Measurements from ENCODE around the gene JOSD1. TPM values are rescaled to one million over a fixed set of nuclear protein-coding genes. Genes with fewer than 3 reads are reported as not detected.

The JOSD1 gene
- total and polyA plus RNA-seq, 10 of the 15 experiments (the other 5 are each of a cell fraction or from before 2014, with no cell fraction given), result 6.2 to 54.6 (median 40.5) TPM

- intact Hi-C loops (cut with micrococcal nuclease; ENCODE audit: unreplicated experiment), result no loop called here
- Histone ChIP-seq H4K20me1 (ENCODE audit: control insufficient read depth, insufficient read depth) (no peaks in the 10 kb centered on the region), H3K27ac (ENCODE audit: control insufficient read depth, insufficient read depth) (no peak overlapping the region), H3K36me3 (ENCODE audit: control insufficient read depth in 2 of 2, insufficient read depth in 2 of 2, low read length in 1 of 2) (no peaks in the 10 kb centered on the region), H3K9me3 (replicated peaks; ENCODE audit: control insufficient read depth, insufficient read depth, low read length) (no peaks in the 10 kb centered on the region), H3K9ac (ENCODE audit: control insufficient read depth, insufficient read depth, low read length) (no peak overlapping the region), H3K4me3 (no peak overlapping the region), H3K27me3 (replicated peaks in 1 of 2; ENCODE audit: control insufficient read depth in 2 of 2, insufficient read depth in 2 of 2, low read length in 1 of 2) (no peaks in the 10 kb centered on the region), H3K4me1 (ENCODE audit: control insufficient read depth, insufficient read depth, low read length) (no peaks in the 10 kb centered on the region), H3K4me2 (ENCODE audit: control insufficient read depth, insufficient read depth) (no peak overlapping the region), H2AFZ (ENCODE audit: control insufficient read depth, low read depth, low read length) (no peak overlapping the region), H3K79me2 (ENCODE audit: control insufficient read depth, insufficient read depth, low read length) (no peaks in the 10 kb centered on the region)
- no peak for TF ChIP-seq MYC (IDR thresholded peaks at IDR 0.05; ENCODE audit: insufficient read depth, insufficient read length, insufficient replicate concordance, low read length, severe bottlenecking)
- no peak for TF ChIP-seq MAX (IDR thresholded peaks at IDR 0.05; ENCODE audit: low read depth, low read length)
- no peak for TF ChIP-seq RAD21 (IDR thresholded peaks at IDR 0.05; ENCODE audit: insufficient read depth, low read depth, low read length)
- no peak for TF ChIP-seq EP300 (IDR thresholded peaks at IDR 0.05; ENCODE audit: borderline replicate concordance in 1 of 2, control insufficient read depth in 1 of 2, low read depth in 2 of 2, low read length in 2 of 2)
- TF ChIP-seq SREBF2 (IDR thresholded peaks at IDR 0.05; ENCODE audit: low read length), result no peak
- TF ChIP-seq HCFC1 (IDR thresholded peaks at IDR 0.05; ENCODE audit: low read length), result no peak
- TF ChIP-seq MEF2B (IDR thresholded peaks at IDR 0.05; ENCODE audit: partially characterized antibody, poor library complexity, severe bottlenecking), result no peak
- TF ChIP-seq NBN (IDR thresholded peaks at IDR 0.05), result no peak
- no peak for TF ChIP-seq CBX5 (IDR thresholded peaks at IDR 0.05; ENCODE audit: low read depth)
- no peak for TF ChIP-seq SIN3A (IDR thresholded peaks at IDR 0.05; ENCODE audit: low read depth, low read length)
- TF ChIP-seq ATF2 (IDR thresholded peaks at IDR 0.05; ENCODE audit: low read length), result no peak
- no peak for TF ChIP-seq TBL1XR1 (IDR thresholded peaks at IDR 0.05; ENCODE audit: low read depth, low read length)
- TF ChIP-seq RUNX3 (IDR thresholded peaks at IDR 0.05; ENCODE audit: low read length), result no peak
- no peak for TF ChIP-seq SPI1 (IDR thresholded peaks at IDR 0.05; ENCODE audit: borderline replicate concordance, insufficient read depth, low read depth, low read length)
- SMC1A ChIA-PET (ENCODE audit: uncharacterized antibody, unreplicated experiment), result interaction anchor here (0.6 kb wide), 1 partner anchor 505 kb away, joined by 3 read pairs; no protein-coding TSS in a partner anchor
- DNase-seq (ENCODE audit: low read depth, low spot score), result no peak
- CTCF ChIA-PET, result interaction anchor here (0.6 to 1.4 kb wide), 3 partner anchors 8 to 40 kb away, joined by 3 to 4 read pairs (median 3); no protein-coding TSS in a partner anchor
- BruUV-seq (replicated peaks), result no TSS peak
- RAD21 ChIA-PET (ENCODE audit: unreplicated experiment), result no interaction called here
- POLR2A ChIA-PET, result no interaction called here
- in situ Hi-C loops (cut with MboI), result no loop called here
- WGBS (ENCODE audit: insufficient coverage, insufficient replicate concordance, low lambda C conversion rate, missing lambda C conversion rate), result 51% methylated on average over 5 of the region's 5 CpGs
- no peak for ATAC-seq
- no peak for FAIRE-seq
These were observed 50.8 kb downstream of the JOSD1 start for GRCh38 chr22:38649841-38650522.
